Stimulated activated CD4-positive, alpha-beta T cell treated with anti-CD3 and anti-CD28 coated beads, TNF-alpha, amount 100 ng/mL, for 1 hour (primary cell): Measurements from ENCODE around the gene EIF4G1.
"Not testable (repeated sequence)": the region's sequence is repeated elsewhere in the genome, so short reads cannot be mapped to it uniquely, and the experiment has no call there.

Experiments
- DNase-seq, 3 donors: peaks; one replicate each; pipeline ENCODE4 v3.0.0-alpha.2; 2020; ENCODE audit warnings: low read depth in 3 of 3, low spot score in 1 of 3

Gene EIF4G1

GRCh38 chr3:184333700-184334099, 19.3 kb downstream of the EIF4G1 start:
- no peak for DNase-seq

DNA sequence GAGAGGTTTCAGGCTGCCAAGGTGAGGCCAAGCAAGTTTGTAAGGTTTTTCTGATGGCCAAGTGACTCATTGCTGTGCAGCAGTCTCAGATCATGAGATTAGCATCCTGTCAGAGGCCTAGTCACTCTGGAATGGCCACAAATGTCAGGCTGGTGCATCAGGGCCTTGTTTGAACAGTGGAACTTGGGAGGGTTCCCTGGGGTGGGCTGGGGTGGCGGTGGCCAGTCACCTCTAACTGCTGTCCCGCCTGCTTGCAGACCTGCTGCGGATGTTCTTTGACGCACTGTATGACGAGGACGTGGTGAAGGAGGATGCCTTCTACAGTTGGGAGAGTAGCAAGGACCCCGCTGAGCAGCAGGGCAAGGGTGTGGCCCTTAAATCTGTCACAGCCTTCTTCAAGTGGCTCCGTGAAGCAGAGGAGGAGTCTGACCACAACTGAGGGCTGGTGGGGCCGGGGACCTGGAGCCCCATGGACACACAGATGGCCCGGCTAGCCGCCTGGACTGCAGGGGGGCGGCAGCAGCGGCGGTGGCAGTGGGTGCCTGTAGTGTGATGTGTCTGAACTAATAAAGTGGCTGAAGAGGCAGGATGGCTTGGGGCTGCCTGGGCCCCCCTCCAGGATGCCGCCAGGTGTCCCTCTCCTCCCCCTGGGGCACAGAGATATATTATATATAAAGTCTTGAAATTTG, 20.2 kb downstream of the EIF4G1 start:
- DNase-seq, result no peak

DNA sequence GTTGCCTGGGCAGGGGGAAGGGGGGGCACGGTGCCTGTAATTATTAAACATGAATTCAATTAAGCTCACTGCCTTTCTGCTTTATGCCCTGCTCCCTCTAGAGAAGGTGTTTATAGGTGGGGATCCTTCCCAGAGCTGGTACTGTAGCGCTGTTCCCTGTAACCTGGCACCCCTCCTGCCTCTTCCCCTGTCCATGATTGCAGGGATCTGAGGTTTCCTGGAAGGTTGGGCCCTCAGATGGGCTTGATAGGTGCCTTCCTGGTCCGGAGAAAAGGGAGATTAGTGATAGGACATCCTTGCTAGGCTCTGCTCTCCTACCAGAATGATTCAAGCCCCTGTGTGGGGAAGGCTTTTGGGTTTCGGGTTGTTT, 20.9 kb downstream of the EIF4G1 start:
- no peak for DNase-seq

DNA sequence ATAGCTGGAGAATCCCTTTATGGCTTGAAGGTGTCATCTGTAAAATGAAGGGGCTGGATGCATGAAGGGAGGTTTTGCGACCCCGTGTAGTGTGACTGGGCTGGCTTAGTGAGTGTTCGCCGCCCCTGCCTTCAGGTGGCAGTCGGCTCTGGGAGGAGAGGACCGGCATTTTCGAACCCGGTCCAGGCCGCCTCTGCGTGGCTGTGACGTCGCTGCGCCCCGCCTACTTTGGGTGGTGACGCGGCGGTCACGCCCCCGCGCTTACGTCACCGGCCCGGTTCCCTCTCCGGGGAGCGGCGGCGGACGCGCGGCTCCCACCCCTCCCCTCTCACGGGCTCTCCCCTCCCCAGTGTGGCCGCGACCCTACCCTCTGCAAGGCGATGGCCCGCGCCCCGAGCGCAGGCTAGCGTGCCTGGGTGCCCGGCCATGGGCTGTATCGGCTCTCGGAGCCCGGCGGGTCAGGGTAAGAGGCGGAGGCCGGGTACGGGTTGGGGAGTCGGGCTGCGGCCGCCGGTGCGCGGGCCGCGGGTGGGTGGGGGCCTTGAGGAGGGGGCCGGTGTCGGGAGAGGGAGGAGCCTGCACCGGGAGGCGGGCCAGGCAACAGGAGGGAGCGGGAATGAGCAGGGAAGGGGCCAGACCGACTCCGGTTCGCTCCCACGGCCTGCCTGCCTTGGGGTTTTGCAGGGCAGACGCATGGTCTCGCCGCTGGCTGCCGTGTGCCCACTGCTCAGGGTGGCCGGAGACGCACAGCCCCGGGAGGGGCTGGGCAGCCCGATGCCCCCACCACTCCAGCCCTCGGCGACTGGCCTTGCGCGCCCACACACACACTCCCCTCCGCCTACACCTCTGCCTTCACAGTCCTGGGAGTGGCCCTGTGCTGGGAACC, 21.5 kb downstream of the EIF4G1 start:
- DNase-seq, result peak; percentile 43 to 89 (median 73)

GRCh38 chr3:184336547-184337398, 22.4 kb downstream of the EIF4G1 start:
- no peak for DNase-seq

- DNase-seq, result no peak
These were observed 23.0 kb downstream of the EIF4G1 start, which contains the start of gene FAM131A for GRCh38 chr3:184337399-184337714. Gene FAM131A, plus strand, starts transcription at chr3:184337600. Its CDS starts 31 bp downstream, at chr3:184337631.

DNA sequence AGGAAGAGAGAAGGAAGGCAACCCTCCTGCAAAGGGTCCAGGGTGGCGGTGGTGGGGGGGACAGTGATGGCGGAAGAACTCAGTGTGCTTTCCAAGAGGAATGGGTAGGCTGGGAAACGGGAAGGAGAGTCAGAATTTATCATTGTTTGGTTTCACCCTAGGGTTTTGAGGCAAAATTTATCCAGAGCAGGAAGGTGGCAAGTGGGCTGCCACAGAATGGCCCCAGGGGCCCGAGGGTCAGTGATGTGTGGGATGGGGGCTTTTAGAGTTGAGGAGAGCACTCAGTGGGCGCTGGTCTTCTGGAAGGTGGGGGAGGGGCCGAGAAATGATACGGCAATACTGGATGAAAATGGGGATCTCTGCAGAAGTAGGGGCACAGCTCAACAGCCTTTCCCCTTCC, 23.6 kb downstream of the EIF4G1 start:
- no peak for DNase-seq

DNA sequence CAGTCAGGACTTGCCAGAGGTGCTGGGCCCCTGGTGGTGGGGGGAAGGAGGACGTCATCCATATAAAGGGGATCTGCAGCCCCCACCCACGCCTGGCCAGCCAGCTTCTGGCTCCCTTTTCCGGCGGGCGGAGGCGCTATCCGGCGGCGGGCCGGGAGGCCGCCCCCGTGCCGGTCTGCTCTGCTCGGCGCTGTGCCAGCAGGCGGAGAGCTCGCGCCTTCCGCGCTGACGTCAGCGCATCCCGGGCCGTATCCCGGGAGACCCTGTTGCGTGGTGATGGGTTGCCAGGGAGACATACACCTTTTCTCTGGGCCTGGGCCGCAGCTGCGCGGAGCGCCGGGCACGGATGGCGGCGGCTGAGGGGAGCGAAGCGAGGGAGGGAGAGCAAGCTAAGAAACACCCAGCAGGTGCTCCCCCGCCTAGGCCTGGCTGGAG, 24.1 kb downstream of the EIF4G1 start:
- no peak for DNase-seq

DNA sequence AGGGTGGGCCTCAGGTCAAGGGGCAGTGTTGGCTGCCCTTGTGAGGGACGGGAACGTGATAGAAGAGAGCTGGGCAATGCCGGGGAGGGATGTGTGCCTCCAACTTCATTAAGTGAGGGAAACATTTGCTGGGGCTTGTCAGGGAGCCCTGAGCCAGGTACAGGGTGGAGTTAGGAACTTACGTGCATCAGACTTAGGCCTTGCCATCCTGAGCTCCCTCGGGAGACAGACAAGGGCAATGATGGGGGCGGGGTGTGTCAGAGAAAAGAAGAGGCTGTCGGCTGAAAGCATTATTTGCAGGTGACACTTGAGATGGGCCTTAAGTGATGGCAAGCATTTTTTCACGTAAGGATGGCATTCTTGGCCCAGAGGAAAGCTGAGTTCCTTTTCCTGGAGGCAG, 24.6 kb downstream of the EIF4G1 start:
- no peak for DNase-seq

GRCh38 chr3:184339451-184340135, 25.2 kb downstream of the EIF4G1 start:
- DNase-seq, result not testable (repeated sequence)

DNA sequence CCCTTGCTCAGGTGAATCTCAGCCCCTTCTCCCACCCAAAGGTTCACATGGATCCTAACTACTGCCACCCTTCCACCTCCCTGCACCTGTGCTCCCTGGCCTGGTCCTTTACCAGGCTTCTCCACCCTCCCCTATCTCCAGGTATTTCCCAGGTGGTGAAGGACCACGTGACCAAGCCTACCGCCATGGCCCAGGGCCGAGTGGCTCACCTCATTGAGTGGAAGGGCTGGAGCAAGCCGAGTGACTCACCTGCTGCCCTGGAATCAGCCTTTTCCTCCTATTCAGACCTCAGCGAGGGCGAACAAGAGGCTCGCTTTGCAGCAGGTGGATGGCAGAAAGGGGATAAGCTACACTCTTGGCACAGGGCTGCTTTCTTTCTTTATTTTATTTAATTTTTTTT, 27.5 kb downstream of the EIF4G1 start:
- no peak for DNase-seq

- no peak for DNase-seq
These were observed 28.9 kb downstream of the EIF4G1 start for GRCh38 chr3:184343200-184343876.

- no peak for DNase-seq
These were observed 30.3 kb downstream of the EIF4G1 start for GRCh38 chr3:184344579-184345316.

- no peak for DNase-seq
These were observed 31.1 kb downstream of the EIF4G1 start for GRCh38 chr3:184345317-184346144.

GRCh38 chr3:184346480-184347190, 32.2 kb downstream of the EIF4G1 start:
- no peak for DNase-seq

DNA sequence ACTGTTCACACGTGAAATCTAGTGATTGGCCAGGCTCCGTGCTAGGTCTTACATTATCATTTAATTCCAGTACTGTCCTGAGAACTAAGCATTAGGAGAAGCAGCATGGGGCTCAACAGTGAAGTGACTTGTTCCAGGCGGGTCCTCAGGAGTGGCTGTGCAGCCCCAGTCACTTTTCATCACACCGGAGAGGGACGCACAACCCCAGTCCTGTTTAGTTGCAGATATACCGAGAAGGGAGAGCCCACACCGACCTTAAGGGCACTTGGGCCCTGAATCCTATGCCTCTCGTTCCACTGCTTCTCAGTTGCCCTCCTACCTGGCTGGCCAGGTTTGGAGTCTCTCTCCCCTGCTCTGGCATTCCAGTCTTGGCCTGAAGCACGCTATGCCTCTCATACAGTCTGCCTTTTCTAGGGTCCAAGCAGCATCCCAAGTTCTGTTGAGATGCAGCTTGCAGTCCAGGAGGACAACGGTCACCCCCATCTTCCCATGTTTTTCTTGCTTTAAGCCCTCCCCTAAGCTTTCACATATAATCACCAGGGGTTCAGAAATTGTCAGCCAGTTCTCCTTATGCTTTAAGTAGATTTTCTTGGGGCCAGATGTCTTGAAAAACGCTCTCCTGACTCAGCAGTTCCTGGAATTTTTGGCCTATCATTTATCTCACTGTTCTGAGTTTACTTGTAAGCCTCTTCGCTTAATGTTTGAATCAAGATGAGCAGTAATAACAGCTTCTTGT, 33.1 kb downstream of the EIF4G1 start:
- no peak for DNase-seq

DNA sequence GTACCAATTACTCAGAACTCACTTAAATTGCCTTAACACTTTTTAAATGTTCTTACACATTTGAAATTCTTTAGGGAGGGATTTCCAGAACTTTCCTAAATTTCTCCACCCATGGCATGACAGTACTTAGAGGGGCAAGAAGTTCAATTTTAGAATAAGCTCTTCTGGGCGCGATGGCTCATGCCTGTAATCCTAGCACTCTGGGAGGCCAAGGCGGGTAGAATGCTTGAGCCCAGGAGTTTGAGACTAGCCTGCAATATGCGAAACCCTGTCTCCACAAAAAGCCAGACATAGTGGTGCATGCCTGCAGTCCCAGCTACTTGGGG, 33.6 kb downstream of the EIF4G1 start:
- no peak for DNase-seq
